DMS153 (cell line): ENCODE measurements around the gene GHRL.
"Not testable (repeated sequence)": the region's sequence is repeated elsewhere in the genome, so short reads cannot be mapped to it uniquely, and the experiment has no call there.

ENCODE experiments used
- DNase-seq: peaks from one replicate; lab custom pipeline; 2025; lab: John Stamatoyannopoulos, UW

Gene GHRL

GRCh38 chr3:10273702-10274305, 18.9 kb downstream of the GHRL start:
- DNase-seq, result no peak

- no peak for DNase-seq
Measured at GRCh38 chr3:10272977-10273376, 19.8 kb downstream of the GHRL start.

GRCh38 chr3:10272476-10272875, 20.3 kb downstream of the GHRL start:
- not testable (repeated sequence) for DNase-seq

GRCh38 chr3:10269443-10269842, 23.3 kb downstream of the GHRL start:
- no peak for DNase-seq

- DNase-seq, result no peak
Measured at GRCh38 chr3:10268930-10269329, 23.8 kb downstream of the GHRL start.

- no peak for DNase-seq
Measured at GRCh38 chr3:10268116-10268515, 24.6 kb downstream of the GHRL start.

GRCh38 chr3:10266936-10267335, 25.8 kb downstream of the GHRL start:
- not testable (repeated sequence) for DNase-seq

- DNase-seq, result no peak
Measured at GRCh38 chr3:10265833-10266232, 26.9 kb downstream of the GHRL start.

- no peak for DNase-seq
Measured at GRCh38 chr3:10263646-10264363, 28.9 kb downstream of the GHRL start.

- no peak for DNase-seq
Measured at GRCh38 chr3:10262027-10262426, 30.7 kb downstream of the GHRL start.

- no peak for DNase-seq
Measured at GRCh38 chr3:10260211-10260701, 32.5 kb downstream of the GHRL start.

GRCh38 chr3:10259798-10260197, 32.9 kb downstream of the GHRL start:
- no peak for DNase-seq

GRCh38 chr3:10259036-10259435, 33.7 kb downstream of the GHRL start:
- no peak for DNase-seq

- no peak for DNase-seq
Measured at GRCh38 chr3:10255835-10256234, 36.9 kb downstream of the GHRL start.

GRCh38 chr3:10253731-10254130, 39.0 kb downstream of the GHRL start:
- no peak for DNase-seq

- DNase-seq, result no peak
Measured at GRCh38 chr3:10251006-10251405, 41.7 kb downstream of the GHRL start.

GRCh38 chr3:10249833-10250232, 42.9 kb downstream of the GHRL start:
- DNase-seq, result no peak

- no peak for DNase-seq
Measured at GRCh38 chr3:10248984-10249748, 43.6 kb downstream of the GHRL start.

- DNase-seq, result peak; percentile 92
Measured at GRCh38 chr3:10248184-10248983, 44.4 kb downstream of the GHRL start, which contains the start of gene TATDN2. Gene TATDN2, plus strand, starts transcription at chr3:10248459. Its CDS starts 742 bp downstream, at chr3:10249201.

GRCh38 chr3:10247679-10248183, 45.0 kb downstream of the GHRL start:
- no peak for DNase-seq

- DNase-seq, result no peak
Measured at GRCh38 chr3:10245081-10245712, 47.5 kb downstream of the GHRL start.
